ENCODE data around the gene POU2F3.

POU2F3 gene

DNA sequence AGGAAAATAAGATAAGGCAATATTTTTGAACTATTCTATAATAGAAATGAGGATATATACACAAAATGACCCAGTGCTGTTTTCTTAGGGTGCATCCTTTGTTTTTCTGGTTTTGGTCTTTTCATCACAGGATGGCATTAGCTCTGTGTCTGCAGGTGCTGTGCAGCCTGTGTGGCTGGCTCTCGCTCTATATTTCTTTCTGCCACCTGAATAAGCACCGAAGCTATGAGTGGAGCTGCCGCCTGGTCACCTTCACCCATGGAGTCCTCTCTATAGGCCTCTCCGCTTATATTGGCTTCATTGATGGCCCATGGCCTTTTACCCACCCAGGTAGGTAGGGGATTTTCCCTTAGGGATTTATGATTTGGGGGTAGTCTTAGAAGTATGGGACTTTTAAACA lies 87.4 kb downstream of the POU2F3 start:
- DNase-seq (ENCODE audit: low spot score), result no peak
- H3K4me3 ChIP-seq, result peak overlapping the region; percentile 89
- no peak for TF ChIP-seq CTCF (IDR thresholded peaks at IDR 0.05)
- H3K27ac ChIP-seq, result peak overlapping the region; percentile 60 to 98

DNA sequence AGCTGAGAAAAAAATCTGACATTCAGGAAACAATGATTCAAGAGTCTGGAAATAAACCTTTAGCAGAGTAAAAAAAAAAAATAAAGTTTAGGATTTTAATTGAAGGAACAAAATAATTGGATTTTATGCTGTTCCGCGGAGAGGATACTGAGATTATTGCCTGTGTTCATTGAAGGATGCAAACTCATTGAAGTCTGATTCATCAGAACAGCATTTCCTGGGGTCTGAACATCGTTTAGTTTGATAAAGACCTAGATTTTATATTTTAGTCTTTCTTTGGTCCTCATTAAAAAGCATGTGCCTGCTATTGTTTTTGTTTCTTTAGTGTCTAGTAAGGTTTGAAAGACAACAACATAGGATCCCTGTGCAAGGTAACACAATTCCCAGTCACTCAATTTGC lies 89.6 kb downstream of the POU2F3 start:
- DNase-seq (ENCODE audit: low spot score), result no peak
- no peak for TF ChIP-seq CTCF (IDR thresholded peaks at IDR 0.05)
- H3K27ac ChIP-seq, result no peak overlapping the region
- no peak overlapping the region for H3K4me3 ChIP-seq

- no peak for DNase-seq (ENCODE audit: low spot score)
These were observed 90.1 kb downstream of the POU2F3 start for GRCh38 chr11:120330045-120330444.

DNA sequence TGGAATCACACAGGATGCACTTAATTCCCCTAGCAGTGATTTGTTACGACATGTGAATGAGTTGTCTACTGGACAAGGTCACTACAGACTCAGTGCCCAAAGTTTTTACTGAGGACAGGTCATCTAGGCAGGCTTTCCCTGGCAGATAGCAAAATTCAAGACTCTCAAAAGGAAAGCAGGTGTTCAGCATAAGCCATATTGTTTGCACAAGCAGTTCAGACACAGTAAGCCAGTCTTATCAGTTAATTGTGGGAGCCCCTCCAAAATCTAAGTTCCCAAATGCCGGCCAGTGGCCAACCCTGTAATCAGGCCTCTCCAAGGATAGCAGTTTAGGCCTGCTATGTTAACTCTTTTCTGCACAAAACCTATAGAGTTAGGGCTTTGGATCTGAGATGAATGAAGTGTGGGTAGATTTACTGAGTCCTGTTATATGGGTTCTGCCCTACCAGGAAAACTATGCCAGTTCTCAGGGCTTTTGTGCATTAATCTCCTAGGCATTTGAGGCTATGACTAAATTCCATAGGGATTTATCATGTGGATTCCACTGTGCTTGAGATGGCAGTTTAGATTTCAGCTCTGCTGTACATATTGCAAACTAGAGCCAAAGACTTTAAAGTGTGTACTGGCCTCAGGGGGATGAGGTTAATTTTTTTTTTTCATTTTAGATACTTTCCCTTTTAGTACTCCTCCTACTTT lies 91.5 kb downstream of the POU2F3 start:
- no peak for DNase-seq (ENCODE audit: low spot score)
- no peak for TF ChIP-seq CTCF (IDR thresholded peaks at IDR 0.05)
- Histone ChIP-seq H3K27ac (peak overlapping the region; percentile 28 to 79), H3K4me3 (no peak overlapping the region)

More at GRCh38 chr11:120330045-120330444, 90.1 kb downstream of the POU2F3 start:
- TF ChIP-seq CTCF (IDR thresholded peaks at IDR 0.05), result no peak
- H3K27ac ChIP-seq, result peak overlapping the region in 1 of 2 donors; percentile 79
- no peak overlapping the region for H3K4me3 ChIP-seq

- peak overlapping the region; percentile 57 to 97 for H3K27ac ChIP-seq
- no peak for DNase-seq (ENCODE audit: low spot score)
- TF ChIP-seq CTCF (IDR thresholded peaks at IDR 0.05), result no peak
- H3K4me3 ChIP-seq, result no peak overlapping the region
These were observed 93.1 kb downstream of the POU2F3 start for GRCh38 chr11:120332822-120333716.

DNA sequence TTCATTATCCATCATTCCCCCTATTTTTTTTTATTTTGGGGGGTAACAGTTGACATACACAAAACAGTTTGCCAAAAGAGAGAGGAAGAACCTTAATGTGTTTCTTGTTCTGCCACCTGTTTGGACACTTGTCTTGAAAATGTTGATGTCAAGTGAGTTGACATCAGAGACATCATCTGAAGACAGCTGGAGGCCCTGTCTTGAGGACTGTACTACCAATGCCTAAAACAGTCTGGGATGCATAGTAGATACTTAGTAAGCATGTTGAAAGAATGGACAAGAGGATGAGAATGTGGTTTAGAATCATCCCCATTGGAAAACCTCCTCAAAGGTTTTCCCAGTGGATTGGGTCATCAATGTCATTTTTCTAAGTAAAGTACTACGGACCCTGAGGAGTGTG lies 93.9 kb downstream of the POU2F3 start:
- DNase-seq (ENCODE audit: low spot score), result no peak
- TF ChIP-seq CTCF (IDR thresholded peaks at IDR 0.05), result no peak
- no peak overlapping the region for H3K4me3 ChIP-seq
- H3K27ac ChIP-seq, result peak overlapping the region; percentile 57 to 97
